HepG2 (cell line): ENCODE measurements around the gene CPB1. TPM values are rescaled to one million over a fixed set of nuclear protein-coding genes. Genes with fewer than 3 reads are reported as not detected.

Experiments
- ATAC-seq: fragments of 200-7000 bp; cut with Tn5 transposase; 3 replicates; pipeline ENCODE4 v1.9.1; 2020; ENCODE audit warnings: mild to moderate bottlenecking, moderate library complexity
- BruUV-seq: library from RNA; stranded (reverse); fragments of 400-500 nt; replicated peaks from 2 replicates; lab custom pipeline; 2021; lab: Mats Ljungman, UMichigan
- CTCF ChIA-PET: fragments of 300-600 bp; formaldehyde crosslinking; extraction: SDS; loops from one replicate; lab custom pipeline; 2021; ENCODE audit warnings: low total read pairs, inconsistent platforms, low intra/inter-chr PET ratio; lab: Yijun Ruan, JAX
- POLR2A ChIA-PET: fragments of 350-600 bp; sonication (Branson Sonifier 250); formaldehyde crosslinking; loops from one replicate; lab custom pipeline; 2020; ENCODE audit warnings: antibody characterized with exemption, inconsistent platforms; lab: Yijun Ruan, JAX
- DNase-seq: peaks from one replicate; pipeline ENCODE4 v3.0.0-alpha.2; 2015; ENCODE audit warnings: low spot score
- FAIRE-seq: peaks from 3 replicates; lab custom pipeline; 2011; peaks lifted over from hg19 to GRCh38; lab: Jason Lieb, UNC
- H2AFZ ChIP-seq: one replicate; pipeline ENCODE4 v1.6.1; 2011; ENCODE audit warnings: low read length, inconsistent platforms
- H3K27ac ChIP-seq: fragments of 300-600 bp; 3 replicates; pipeline ENCODE4 v1.8.0; 2011; ENCODE audit warnings: mixed run types, mild to moderate bottlenecking, mixed read lengths, low read length, inconsistent platforms; ENCODE audit not compliant: insufficient read depth; ENCODE audit errors: extremely low read length
- H3K27me3 ChIP-seq, 2 experiments: fragments of 200-600 bp in 1 of 2; 2 replicates in 1 of 2; 3 replicates in 1 of 2; pipeline versions ENCODE4 v1.6.0 to v1.8.0; 2011; ENCODE audit warnings: low read length in 2 of 2, mild to moderate bottlenecking in 2 of 2, moderate library complexity in 2 of 2, inconsistent platforms in 1 of 2; ENCODE audit not compliant: insufficient read depth in 2 of 2, control insufficient read depth in 1 of 2
- H3K36me3 ChIP-seq, 2 experiments: fragments of 200-600 bp in 1 of 2; replicated peaks in 1 of 2; 2 replicates in 1 of 2; 3 replicates in 1 of 2; pipeline versions ENCODE4 v1.5.1 to v1.8.0; 2011; ENCODE audit warnings: low read length in 2 of 2, inconsistent platforms in 1 of 2; ENCODE audit not compliant: insufficient read depth in 2 of 2, control insufficient read depth in 1 of 2
- H3K4me1 ChIP-seq: 2 replicates; pipeline ENCODE4 v1.5.1; 2012; ENCODE audit warnings: low read length, inconsistent platforms; ENCODE audit not compliant: insufficient read depth
- H3K4me2 ChIP-seq: 2 replicates; pipeline ENCODE4 v1.6.0; 2011; ENCODE audit warnings: low read depth, low read length, inconsistent platforms
- H3K4me3 ChIP-seq, 3 experiments: fragments of 200-600 bp in 1 of 3; sonication (generic), shearing (Covaris generic) in 1 of 3; replicated peaks in 1 of 3; 2 replicates each; pipeline ENCODE4 v1.5.1; 2011 to 2016; ENCODE audit warnings: low read length in 3 of 3, inconsistent platforms in 2 of 3, low read depth in 2 of 3, mild to moderate bottlenecking in 2 of 3, control low read depth in 1 of 3, mixed read lengths in 1 of 3; ENCODE audit not compliant: insufficient read depth in 1 of 3
- H3K79me2 ChIP-seq: one replicate; pipeline ENCODE4 v1.6.1; 2011; ENCODE audit warnings: low read length, inconsistent platforms; ENCODE audit not compliant: insufficient read depth
- H3K9ac ChIP-seq: 2 replicates; pipeline ENCODE4 v1.6.0; 2011; ENCODE audit warnings: mild to moderate bottlenecking, low read depth, low read length, inconsistent platforms; ENCODE audit not compliant: insufficient read depth
- H3K9me3 ChIP-seq: 2 replicates; pipeline ENCODE4 v1.5.1; 2012; ENCODE audit warnings: mild to moderate bottlenecking, low read length
- H4K20me1 ChIP-seq: 2 replicates; pipeline ENCODE4 v1.6.0; 2011; ENCODE audit warnings: inconsistent platforms, mild to moderate bottlenecking, low read length, moderate library complexity; ENCODE audit not compliant: insufficient read depth
- DDIT3 ChIP-seq: sonication (generic); formaldehyde crosslinking; IDR thresholded peaks from 2 replicates; pipeline ENCODE4 v1.4.0; 2020; ENCODE audit warnings: mild to moderate bottlenecking, missing genetic modification reagents
- JARID2 ChIP-seq: sonication (generic); formaldehyde crosslinking; IDR thresholded peaks from 2 replicates; pipeline ENCODE4 v1.8.1; 2023; ENCODE audit warnings: missing genetic modification reagents, inconsistent platforms; ENCODE audit not compliant: insufficient replicate concordance
- MLLT10 ChIP-seq: sonication (generic); formaldehyde crosslinking; IDR thresholded peaks from 2 replicates; pipeline ENCODE4 v1.4.0; 2020; ENCODE audit warnings: missing genetic modification reagents
- RARA ChIP-seq: IDR thresholded peaks from 2 replicates; pipeline ENCODE4 v1.6.1; 2016; ENCODE audit warnings: missing genetic modification reagents, missing compliant biosample characterization
- SIX4 ChIP-seq: sonication (generic); formaldehyde crosslinking; IDR thresholded peaks from 2 replicates; pipeline ENCODE4 v1.4.0; 2020; ENCODE audit warnings: missing genetic modification reagents
- ZEB1 ChIP-seq: IDR thresholded peaks from 2 replicates; pipeline ENCODE4 v1.6.1; 2012; ENCODE audit warnings: mild to moderate bottlenecking, low read depth, inconsistent platforms; ENCODE audit not compliant: insufficient replicate concordance
- ZFP82 ChIP-seq: sonication (generic); formaldehyde crosslinking; IDR thresholded peaks from 2 replicates; pipeline ENCODE4 v1.5.1; 2020; ENCODE audit warnings: mild to moderate bottlenecking, missing genetic modification reagents, borderline replicate concordance
- ZNF292 ChIP-seq: sonication (generic); formaldehyde crosslinking; IDR thresholded peaks from 2 replicates; pipeline ENCODE4 v1.8.1; 2022; ENCODE audit warnings: mild to moderate bottlenecking, low read depth, missing genetic modification reagents, borderline replicate concordance
- ZNF317 ChIP-seq: sonication (generic); formaldehyde crosslinking; IDR thresholded peaks from 2 replicates; pipeline ENCODE4 v1.5.0; 2020; ENCODE audit warnings: mild to moderate bottlenecking, missing genetic modification reagents
- ZNF318 ChIP-seq: sonication (generic); formaldehyde crosslinking; IDR thresholded peaks from 2 replicates; pipeline ENCODE4 v1.4.0; 2020; ENCODE audit warnings: mild to moderate bottlenecking, missing genetic modification reagents
- ZNF496 ChIP-seq: sonication (generic); formaldehyde crosslinking; IDR thresholded peaks from 2 replicates; pipeline ENCODE4 v1.8.1; 2023; ENCODE audit warnings: mild to moderate bottlenecking, moderate library complexity, missing genetic modification reagents; ENCODE audit not compliant: insufficient replicate concordance
- ZNF75D ChIP-seq: sonication (generic); formaldehyde crosslinking; IDR thresholded peaks from 2 replicates; pipeline ENCODE4 v1.8.1; 2023; ENCODE audit warnings: missing genetic modification reagents, mild to moderate bottlenecking, borderline replicate concordance
- ZNF776 ChIP-seq: sonication (generic); formaldehyde crosslinking; IDR thresholded peaks from 2 replicates; pipeline ENCODE4 v1.4.0; 2020; ENCODE audit warnings: mild to moderate bottlenecking, missing genetic modification reagents
- WGBS: methylation state at CpG from one replicate; pipeline ENCODE4 v1.1.6; 2017; ENCODE audit warnings: low lambda C conversion rate; 5-methylcytosine and 5-hydroxymethylcytosine counted together
- in situ Hi-C: cut with HindIII; loops from 2 replicates; pipeline ENCODE4 v1.10.0; 2017; ENCODE audit warnings: low pct_unique_long_range_greater_than_20kb; ENCODE audit not compliant: extremely low pct_ligation_motif_present
- intact Hi-C: fragments of 100-400 bp; cut with micrococcal nuclease; formaldehyde crosslinking; loops from one replicate; pipeline ENCODE4 v1.10.0; 2022; ENCODE audit not compliant: unreplicated experiment
- polyA plus RNA-seq, 8 experiments: library from polyadenylated mRNA; depleted of rRNA in 3 of 8; stranded (reverse) in 7 of 8; unstranded in 1 of 8; fragments of >200 nt; fragmentation: Illumina TruSeq in 4 of 8; extraction: Trizol in 4 of 8; gene quantifications; 2 replicates each; pipeline versions ENCODE4 v1.2.1 to v1.2.3, GENCODE V29; 2011 to 2016; ENCODE audit warnings: low read depth in 4 of 8, missing spikeins in 1 of 8, mixed read lengths in 1 of 8; ENCODE audit not compliant: insufficient read depth in 1 of 8
- total RNA-seq, 5 experiments: library from RNA; depleted of rRNA; stranded (reverse); fragments of >200 nt; fragmentation: Illumina TruSeq; extraction: Trizol; gene quantifications; 2 replicates each; pipeline ENCODE4 v1.2.3, GENCODE V29; 2016; ENCODE audit warnings: low read depth in 1 of 5

Gene CPB1
- total and polyA plus RNA-seq, 2 of the 13 experiments (the other 11 are each of a cell fraction or from before 2014, with no cell fraction given), result not detected

- TF ChIP-seq ZNF318 (no peak), ZNF292 (CRISPR knock-in tag) (no peak)
These were observed 35.7 kb downstream of the CPB1 start (continued) for GRCh38 chr3:148863297-148863696.

GRCh38 chr3:148863814-148864213 is 36.2 kb downstream of the CPB1 start:
- intact Hi-C loops (no loop called here), in situ Hi-C loops (loop anchor here (5.0 kb wide), 1 partner anchor 83 kb away; no protein-coding TSS in a partner anchor)
- FAIRE-seq, result no peak
- no peak for ATAC-seq
- Histone ChIP-seq H3K9me3 (no peaks in the 10 kb centered on the region), H3K4me2 (no peak overlapping the region), H3K4me1 (no peaks in the 10 kb centered on the region), H3K27me3 (no peaks in the 10 kb centered on the region; a peak in 1 of 5 replicates), H2AFZ (no peak overlapping the region), H3K4me3 (no peak overlapping the region), H3K79me2 (no peaks in the 10 kb centered on the region), H4K20me1 (no peaks in the 10 kb centered on the region), H3K36me3 (no peaks in the 10 kb centered on the region), H3K27ac (no peak overlapping the region), H3K9ac (no peak overlapping the region)
- no TSS peak for BruUV-seq
- DNase-seq, result no peak
- CTCF ChIA-PET, result no interaction called here
- 4% methylated on average over 5 of the region's 5 CpGs for WGBS
- POLR2A ChIA-PET, result no interaction called here
- TF ChIP-seq MLLT10 (CRISPR knock-in tag) (no peak), ZNF75D (no peak), ZFP82 (CRISPR knock-in tag) (no peak), ZNF317 (CRISPR knock-in tag) (no peak), SIX4 (CRISPR knock-in tag) (no peak), JARID2 (no peak), ZEB1 (no peak), ZNF496 (CRISPR knock-in tag) (no peak), ZNF776 (CRISPR knock-in tag) (no peak), RARA (CRISPR knock-in tag) (no peak), DDIT3 (no peak)
